ENCODE measurements around the gene LY6G6C.

The LY6G6C gene

GRCh38 chr6:31676904-31677303 is 44.6 kb downstream of the LY6G6C start:
- DNase-seq: no peak

- no peak for DNase-seq
Observed at GRCh38 chr6:31676322-31676903, 45.1 kb downstream of the LY6G6C start.

- DNase-seq: no peak
Observed at GRCh38 chr6:31669676-31670075, 51.9 kb downstream of the LY6G6C start, which contains the start of gene LY6G5B. Gene LY6G5B, plus strand, starts transcription at chr6:31669976. Its CDS starts 975 bp downstream, at chr6:31670951.

Measured in NCI-H2081 treated with DMSO at 0.1 percent for 48 hours (cell line).